T-helper 2 cell treated with Interferon-gamma antibody and Interleukin-4, amounts not matched to agents 5 μg/mL and 100 μg/mL, for 36 hours (primary cell): ENCODE results near the gene SLC13A5.

Experiments
- DNase-seq: peaks from one replicate; pipeline ENCODE4 v3.0.0; 2021; ENCODE audit warnings: low spot score
- H3K27ac Mint-ChIP-seq: one replicate; pipeline ENCODE4 v1.8.0; 2021; ENCODE audit warnings: mild to moderate bottlenecking, mixed read lengths
- H3K27me3 Mint-ChIP-seq: one replicate; pipeline ENCODE4 v1.8.0; 2021; ENCODE audit warnings: low read depth, mixed read lengths
- H3K36me3 Mint-ChIP-seq: one replicate; pipeline ENCODE4 v1.8.0; 2021; ENCODE audit warnings: low read depth, mixed read lengths
- H3K4me1 Mint-ChIP-seq: one replicate; pipeline ENCODE4 v1.8.0; 2021; ENCODE audit warnings: low read depth, mixed read lengths
- H3K4me3 Mint-ChIP-seq: one replicate; pipeline ENCODE4 v1.8.0; 2022; ENCODE audit warnings: mild to moderate bottlenecking, moderate library complexity, mixed read lengths
- H3K9me3 Mint-ChIP-seq: one replicate; pipeline ENCODE4 v1.8.0; 2021; ENCODE audit warnings: mixed read lengths

The SLC13A5 gene

DNA sequence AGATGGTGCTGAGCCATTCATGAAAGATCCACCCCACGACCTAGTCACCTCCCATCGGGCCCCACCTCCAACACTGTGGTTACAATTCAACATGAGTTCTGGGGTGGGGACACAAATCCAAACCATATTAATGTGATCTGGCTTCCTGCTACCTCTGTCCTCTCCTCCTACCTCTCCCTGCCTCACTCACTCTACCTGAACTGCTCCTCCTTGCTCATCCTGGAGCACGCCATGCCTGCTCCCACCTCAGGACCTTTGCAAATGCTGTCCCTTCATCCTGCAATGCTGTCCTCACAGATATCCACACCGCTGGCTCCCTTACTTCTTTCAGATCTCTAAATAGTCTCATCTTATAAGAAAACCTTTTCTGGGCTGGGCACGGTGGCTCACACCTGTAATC, 10.8 kb upstream of the SLC13A5 start:
- no peak overlapping the region for H3K27ac Mint-ChIP-seq
- H3K36me3 Mint-ChIP-seq: no peaks in the 10 kb centered on the region
- peaks cover 38% of the 10 kb centered on the region for H3K27me3 Mint-ChIP-seq
- H3K4me1 Mint-ChIP-seq: no peaks in the 10 kb centered on the region
- no peak for DNase-seq
- H3K4me3 Mint-ChIP-seq: no peak overlapping the region
- no peaks in the 10 kb centered on the region for H3K9me3 Mint-ChIP-seq

GRCh38 chr17:6721744-6722143, 8.6 kb upstream of the SLC13A5 start:
- Mint-ChIP-seq H3K36me3 (no peaks in the 10 kb centered on the region), H3K4me1 (no peaks in the 10 kb centered on the region), H3K27me3 (peaks cover 39% of the 10 kb centered on the region), H3K4me3 (no peak overlapping the region), H3K9me3 (no peaks in the 10 kb centered on the region), H3K27ac (no peak overlapping the region)
- DNase-seq: no peak

GRCh38 chr17:6716736-6717135, 3.6 kb upstream of the SLC13A5 start:
- H3K36me3 Mint-ChIP-seq: no peaks in the 10 kb centered on the region
- no peak overlapping the region for H3K4me3 Mint-ChIP-seq
- no peak overlapping the region for H3K27ac Mint-ChIP-seq
- H3K27me3 Mint-ChIP-seq: peaks cover 59% of the 10 kb centered on the region
- no peaks in the 10 kb centered on the region for H3K9me3 Mint-ChIP-seq
- peaks cover 2% of the 10 kb centered on the region for H3K4me1 Mint-ChIP-seq
- no peak for DNase-seq

- Mint-ChIP-seq H3K4me3 (no peak overlapping the region), H3K27me3 (peaks cover 59% of the 10 kb centered on the region), H3K36me3 (no peaks in the 10 kb centered on the region), H3K27ac (no peak overlapping the region), H3K9me3 (no peaks in the 10 kb centered on the region), H3K4me1 (peaks cover 2% of the 10 kb centered on the region)
- DNase-seq: no peak
Measured at GRCh38 chr17:6714315-6714874, 1.2 kb upstream of the SLC13A5 start.

DNA sequence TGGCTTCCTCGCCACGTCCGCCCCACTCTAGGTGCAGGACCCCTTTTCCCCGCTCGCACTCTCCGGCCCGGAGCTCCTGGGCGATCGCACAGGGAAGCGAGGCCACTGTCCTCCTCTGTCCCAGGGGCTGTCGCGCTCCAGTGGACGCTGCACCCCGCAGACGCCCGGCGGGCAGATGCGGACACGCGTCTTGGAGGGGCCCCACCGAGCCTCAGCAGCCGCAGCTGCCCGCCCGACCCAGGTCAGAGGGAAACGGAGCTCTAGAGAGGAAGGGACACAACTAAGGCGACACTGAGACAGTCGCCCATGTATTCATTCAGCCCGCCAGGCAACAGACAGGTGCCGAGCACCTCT, 726 bp upstream of the SLC13A5 start:
- no peak for DNase-seq
- no peak overlapping the region for H3K27ac Mint-ChIP-seq
- H3K4me3 Mint-ChIP-seq: no peak overlapping the region
- peaks cover 2% of the 10 kb centered on the region for H3K4me1 Mint-ChIP-seq
- no peaks in the 10 kb centered on the region for H3K9me3 Mint-ChIP-seq
- H3K36me3 Mint-ChIP-seq: no peaks in the 10 kb centered on the region
- peaks cover 56% of the 10 kb centered on the region for H3K27me3 Mint-ChIP-seq

- Mint-ChIP-seq H3K9me3 (no peaks in the 10 kb centered on the region), H3K36me3 (no peaks in the 10 kb centered on the region), H3K4me1 (peaks cover 2% of the 10 kb centered on the region), H3K27me3 (peaks cover 59% of the 10 kb centered on the region), H3K4me3 (no peak overlapping the region), H3K27ac (no peak overlapping the region)
- DNase-seq: no peak
Measured at GRCh38 chr17:6712854-6713129, 377 bp downstream of the SLC13A5 start.

DNA sequence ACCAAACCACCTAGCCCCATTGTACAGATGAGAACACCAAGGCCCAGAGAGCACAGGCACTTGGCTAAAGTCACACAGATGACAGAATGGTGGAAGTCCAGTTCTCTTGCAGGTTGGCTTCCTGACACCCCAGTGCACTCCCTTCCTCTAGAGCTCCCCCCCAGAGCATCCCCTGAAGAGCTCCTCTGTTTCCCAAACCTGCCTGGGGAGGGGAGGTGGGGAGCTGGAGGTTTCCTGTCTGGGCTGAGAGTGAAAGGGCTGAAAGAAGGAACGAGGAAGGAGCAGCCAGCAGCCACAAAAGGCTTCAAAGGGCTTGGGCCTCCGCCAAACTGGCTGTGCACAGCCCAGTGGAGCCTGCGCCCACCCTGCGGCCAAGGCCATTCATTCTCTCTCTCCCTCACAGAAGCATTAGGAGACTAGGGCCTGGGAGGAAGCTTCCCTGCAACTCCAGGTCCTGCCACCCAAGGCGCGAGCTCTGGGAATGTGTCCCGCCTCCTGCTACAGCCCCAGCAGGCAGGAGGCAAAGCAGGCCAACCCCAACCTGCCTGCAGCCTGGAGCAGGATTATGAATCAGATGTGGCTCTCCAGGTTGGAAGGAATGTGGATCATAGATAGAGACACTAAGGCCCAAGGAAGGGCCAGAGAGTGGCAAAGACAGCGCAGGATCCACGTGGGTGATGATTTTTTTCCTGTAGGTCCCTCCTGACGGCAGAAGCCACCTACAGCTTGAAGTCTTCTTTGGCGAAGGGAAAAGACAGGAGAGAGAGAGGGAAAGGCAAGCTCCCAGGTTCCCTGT, 913 bp downstream of the SLC13A5 start:
- H3K36me3 Mint-ChIP-seq: no peaks in the 10 kb centered on the region
- peaks cover 59% of the 10 kb centered on the region for H3K27me3 Mint-ChIP-seq
- H3K4me3 Mint-ChIP-seq: no peak overlapping the region
- peaks cover 2% of the 10 kb centered on the region for H3K4me1 Mint-ChIP-seq
- DNase-seq: no peak
- H3K27ac Mint-ChIP-seq: no peak overlapping the region
- H3K9me3 Mint-ChIP-seq: no peaks in the 10 kb centered on the region

DNA sequence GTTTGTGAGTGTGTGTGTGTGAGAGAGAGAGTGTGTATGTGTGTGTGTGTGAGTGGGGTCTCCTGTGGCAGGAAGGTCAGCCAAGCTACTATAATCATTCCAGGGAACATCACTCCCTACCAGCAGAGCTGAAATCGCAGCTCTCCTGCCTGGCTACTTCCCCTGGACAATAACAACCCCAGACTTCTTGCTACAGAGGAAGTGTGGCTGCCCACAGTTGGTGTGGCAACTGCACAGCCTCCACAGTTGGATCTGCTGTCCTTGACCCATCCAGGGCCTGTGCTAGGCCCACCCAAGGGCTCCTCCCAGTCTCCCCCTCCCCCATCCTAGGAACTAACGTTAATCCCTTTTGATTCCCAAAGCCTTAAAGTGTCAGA, 1.5 kb downstream of the SLC13A5 start:
- Mint-ChIP-seq H3K27me3 (peaks cover 57% of the 10 kb centered on the region), H3K9me3 (no peaks in the 10 kb centered on the region), H3K4me3 (no peak overlapping the region), H3K36me3 (no peaks in the 10 kb centered on the region), H3K27ac (no peak overlapping the region), H3K4me1 (peaks cover 2% of the 10 kb centered on the region)
- no peak for DNase-seq

DNA sequence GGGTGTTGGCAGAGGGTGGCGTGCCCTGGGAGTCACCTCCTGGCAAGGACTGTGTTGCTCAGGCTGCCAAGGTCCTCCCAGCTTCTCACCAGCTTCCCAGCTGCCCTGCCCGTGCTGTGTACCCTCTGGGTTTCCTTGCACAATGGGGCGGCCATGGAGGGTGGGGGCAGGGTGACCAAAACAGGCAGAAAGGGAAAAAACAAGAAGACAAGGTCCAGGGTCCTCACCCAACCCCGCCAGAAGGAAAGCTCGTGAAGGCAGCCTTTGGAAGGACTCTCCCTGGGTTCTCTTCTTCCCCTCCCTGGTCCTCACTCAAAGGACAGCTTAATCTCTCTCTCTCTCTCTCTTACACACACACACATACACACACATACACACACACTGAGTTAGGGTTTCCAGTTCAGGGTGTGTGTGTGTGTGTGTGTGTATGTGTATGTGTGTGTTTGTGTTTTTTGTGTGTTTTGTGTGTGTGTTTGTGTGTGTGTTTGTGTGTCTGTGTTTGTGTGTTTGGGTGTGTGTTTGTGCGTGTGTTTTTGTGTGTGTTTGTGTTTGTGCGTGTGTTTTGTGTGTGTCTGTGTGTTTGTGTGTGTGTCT, 2.0 kb downstream of the SLC13A5 start:
- H3K4me1 Mint-ChIP-seq: peaks cover 2% of the 10 kb centered on the region
- no peak for DNase-seq
- H3K27ac Mint-ChIP-seq: no peak overlapping the region
- H3K9me3 Mint-ChIP-seq: no peaks in the 10 kb centered on the region
- H3K36me3 Mint-ChIP-seq: no peaks in the 10 kb centered on the region
- peaks cover 54% of the 10 kb centered on the region for H3K27me3 Mint-ChIP-seq
- no peak overlapping the region for H3K4me3 Mint-ChIP-seq

DNA sequence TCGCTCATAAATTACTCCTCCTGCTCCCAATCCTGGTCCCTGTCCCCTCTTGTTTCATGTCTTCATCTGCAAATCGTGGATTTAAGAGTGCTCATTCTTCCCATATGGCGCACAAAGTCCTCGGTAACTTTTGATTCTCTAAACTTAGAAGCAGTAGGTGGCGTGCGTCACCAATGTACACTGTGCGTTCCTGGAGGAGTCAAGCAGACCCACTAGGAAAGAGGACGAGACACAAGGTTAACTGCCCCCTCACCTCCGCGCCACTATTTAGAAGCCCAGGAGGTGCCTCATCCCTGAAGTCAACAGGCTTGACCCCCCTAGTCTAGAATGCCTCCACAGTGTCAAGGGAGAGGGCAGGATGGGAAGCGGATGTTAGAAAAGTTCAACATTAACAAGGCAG, 2.9 kb downstream of the SLC13A5 start:
- H3K27me3 Mint-ChIP-seq: peaks cover 47% of the 10 kb centered on the region
- H3K27ac Mint-ChIP-seq: no peak overlapping the region
- no peak overlapping the region for H3K4me3 Mint-ChIP-seq
- H3K36me3 Mint-ChIP-seq: no peaks in the 10 kb centered on the region
- peaks cover 2% of the 10 kb centered on the region for H3K4me1 Mint-ChIP-seq
- no peak for DNase-seq
- H3K9me3 Mint-ChIP-seq: no peaks in the 10 kb centered on the region

- no peak for DNase-seq
- H3K9me3 Mint-ChIP-seq: no peaks in the 10 kb centered on the region
- no peak overlapping the region for H3K27ac Mint-ChIP-seq
- H3K36me3 Mint-ChIP-seq: no peaks in the 10 kb centered on the region
- no peak overlapping the region for H3K4me3 Mint-ChIP-seq
- no peaks in the 10 kb centered on the region for H3K4me1 Mint-ChIP-seq
- H3K27me3 Mint-ChIP-seq: peaks cover 35% of the 10 kb centered on the region
Measured at GRCh38 chr17:6708357-6708961, 4.7 kb downstream of the SLC13A5 start.

DNA sequence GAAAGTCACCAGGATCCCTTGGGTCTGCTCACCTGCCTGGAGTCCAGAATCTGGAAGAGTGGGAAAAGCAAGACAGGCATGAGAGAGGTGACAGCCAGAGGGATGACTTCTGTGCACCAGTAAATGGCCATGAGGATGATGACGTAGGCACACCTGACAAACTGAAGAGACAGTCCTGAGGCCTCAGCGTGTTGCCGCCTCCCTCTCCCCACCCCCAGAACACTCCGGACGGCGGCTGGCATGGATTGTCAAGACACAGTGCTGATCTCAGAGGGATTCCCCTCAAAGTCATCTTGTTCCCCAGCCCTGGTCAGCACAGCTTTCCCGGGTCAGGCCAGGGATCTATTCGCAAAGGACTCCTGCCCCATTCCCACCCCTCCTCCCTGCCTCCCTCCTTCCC, 6.2 kb downstream of the SLC13A5 start:
- no peak for DNase-seq
- Mint-ChIP-seq H3K4me1 (no peaks in the 10 kb centered on the region), H3K36me3 (no peaks in the 10 kb centered on the region), H3K27ac (no peak overlapping the region), H3K27me3 (peaks cover 29% of the 10 kb centered on the region), H3K4me3 (no peak overlapping the region), H3K9me3 (no peaks in the 10 kb centered on the region)

GRCh38 chr17:6706499-6706898, 6.7 kb downstream of the SLC13A5 start:
- no peaks in the 10 kb centered on the region for H3K9me3 Mint-ChIP-seq
- H3K4me3 Mint-ChIP-seq: no peak overlapping the region
- no peak for DNase-seq
- no peaks in the 10 kb centered on the region for H3K4me1 Mint-ChIP-seq
- no peaks in the 10 kb centered on the region for H3K36me3 Mint-ChIP-seq
- H3K27me3 Mint-ChIP-seq: peaks cover 25% of the 10 kb centered on the region
- H3K27ac Mint-ChIP-seq: no peak overlapping the region

DNA sequence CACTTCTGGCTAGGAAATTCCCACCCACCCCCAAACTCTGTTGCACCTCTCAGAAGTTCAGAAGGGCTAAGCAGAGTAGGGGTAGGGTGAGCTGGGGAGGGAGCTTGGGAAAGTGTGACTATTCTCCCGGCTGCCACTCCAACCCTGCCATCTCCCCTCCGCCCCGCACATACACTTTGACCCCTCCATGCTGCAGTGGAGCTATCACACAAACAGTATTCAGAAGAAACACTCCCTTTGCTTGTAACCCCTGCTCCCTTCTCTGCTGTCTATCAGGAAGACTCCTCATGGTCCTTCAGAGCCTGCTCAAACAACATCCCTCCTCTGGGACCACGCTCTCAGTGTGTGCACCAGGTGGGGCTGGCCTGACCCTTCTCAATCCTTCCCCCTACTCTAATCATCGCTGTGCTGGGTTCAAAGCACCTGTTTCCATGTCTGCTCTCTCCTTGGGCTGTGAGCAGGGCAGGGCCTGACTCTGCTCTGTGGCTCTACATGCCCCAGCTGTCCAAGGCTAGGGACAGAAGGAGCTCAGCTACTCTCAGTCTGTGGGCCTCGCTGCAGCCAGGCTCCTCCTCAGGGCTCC, 8.6 kb downstream of the SLC13A5 start:
- Mint-ChIP-seq H3K4me3 (no peak overlapping the region), H3K27ac (no peak overlapping the region), H3K36me3 (no peaks in the 10 kb centered on the region), H3K4me1 (no peaks in the 10 kb centered on the region), H3K27me3 (peaks cover 14% of the 10 kb centered on the region), H3K9me3 (no peaks in the 10 kb centered on the region)
- no peak for DNase-seq
